ENCODE results near the gene PRKCE.

- TF ChIP-seq GATA3 (IDR thresholded peaks at IDR 0.05; ENCODE audit: low read depth, low read length) (no peak), GATA2 (IDR thresholded peaks at IDR 0.05; ENCODE audit: low read depth, low read length) (no peak)
Observed at GRCh38 chr2:45925636-45926366, 274.3 kb downstream of the PRKCE start.
